Activated CD4-positive, alpha-beta T cell treated with anti-CD3 and anti-CD28 coated beads, Interleukin-2, amount 10 ng/mL, durations not matched to agents 24 days and 14 days (primary cell): ENCODE results near the gene CA12. TPM values are rescaled to one million over a fixed set of nuclear protein-coding genes. Genes with fewer than 3 reads are reported as not detected.

Experiments used
- DNase-seq: peaks from one replicate; pipeline ENCODE4 v3.0.0; 2022
- H3K27ac Mint-ChIP-seq: one replicate; pipeline ENCODE4 v1.8.0; 2022; ENCODE audit warnings: mild to moderate bottlenecking, mixed read lengths
- H3K27me3 Mint-ChIP-seq: one replicate; pipeline ENCODE4 v1.8.0; 2022; ENCODE audit warnings: mixed read lengths
- H3K36me3 Mint-ChIP-seq: one replicate; pipeline ENCODE4 v1.8.0; 2022; ENCODE audit warnings: low read depth, mild to moderate bottlenecking, mixed read lengths
- H3K4me1 Mint-ChIP-seq: one replicate; pipeline ENCODE4 v1.8.0; 2021; ENCODE audit warnings: mixed read lengths
- H3K4me3 Mint-ChIP-seq: one replicate; pipeline ENCODE4 v1.8.0; 2022; ENCODE audit warnings: mild to moderate bottlenecking, moderate library complexity, mixed read lengths
- H3K9me3 Mint-ChIP-seq: one replicate; pipeline ENCODE4 v1.8.0; 2021; ENCODE audit warnings: mixed read lengths
- intact Hi-C: fragments of 100-400 bp; cut with micrococcal nuclease; formaldehyde crosslinking; loops from one replicate; pipeline ENCODE4 v1.15.1; 2023
- total RNA-seq: library from RNA; stranded (reverse); gene quantifications from 2 replicates; pipeline ENCODE4 v1.2.3, GENCODE V29; 2022

The CA12 gene
- total RNA-seq, 1 donor from 2014 or later, result 0.63 TPM

DNA sequence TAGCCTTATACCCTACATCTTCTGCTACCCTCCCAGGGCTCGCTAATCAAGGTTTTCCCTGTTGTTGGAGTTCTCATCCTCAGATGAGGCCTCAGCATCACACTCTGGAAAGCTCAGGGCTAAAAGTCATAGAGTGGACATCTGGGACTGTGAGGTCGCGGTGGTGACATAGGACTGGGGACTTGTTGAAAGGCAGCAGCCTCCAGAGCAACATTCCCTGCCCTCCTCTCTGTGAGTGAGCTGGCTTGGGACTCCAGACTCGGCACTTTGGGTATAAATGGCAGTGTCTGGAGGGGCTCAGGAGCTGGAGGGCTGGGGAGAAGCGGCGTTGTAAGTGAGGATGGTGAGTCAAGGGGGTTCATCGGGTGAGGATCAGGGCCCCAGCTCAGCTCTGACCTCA, 2.7 kb downstream of the CA12 start:
- DNase-seq, result no peak
- Mint-ChIP-seq H3K36me3 (no peaks in the 10 kb centered on the region), H3K27ac (no peak overlapping the region), H3K4me1 (peaks cover 51% of the 10 kb centered on the region), H3K9me3 (no peaks in the 10 kb centered on the region), H3K4me3 (no peak overlapping the region), H3K27me3 (peaks cover 49% of the 10 kb centered on the region)
- intact Hi-C loops, result no loop called here

DNA sequence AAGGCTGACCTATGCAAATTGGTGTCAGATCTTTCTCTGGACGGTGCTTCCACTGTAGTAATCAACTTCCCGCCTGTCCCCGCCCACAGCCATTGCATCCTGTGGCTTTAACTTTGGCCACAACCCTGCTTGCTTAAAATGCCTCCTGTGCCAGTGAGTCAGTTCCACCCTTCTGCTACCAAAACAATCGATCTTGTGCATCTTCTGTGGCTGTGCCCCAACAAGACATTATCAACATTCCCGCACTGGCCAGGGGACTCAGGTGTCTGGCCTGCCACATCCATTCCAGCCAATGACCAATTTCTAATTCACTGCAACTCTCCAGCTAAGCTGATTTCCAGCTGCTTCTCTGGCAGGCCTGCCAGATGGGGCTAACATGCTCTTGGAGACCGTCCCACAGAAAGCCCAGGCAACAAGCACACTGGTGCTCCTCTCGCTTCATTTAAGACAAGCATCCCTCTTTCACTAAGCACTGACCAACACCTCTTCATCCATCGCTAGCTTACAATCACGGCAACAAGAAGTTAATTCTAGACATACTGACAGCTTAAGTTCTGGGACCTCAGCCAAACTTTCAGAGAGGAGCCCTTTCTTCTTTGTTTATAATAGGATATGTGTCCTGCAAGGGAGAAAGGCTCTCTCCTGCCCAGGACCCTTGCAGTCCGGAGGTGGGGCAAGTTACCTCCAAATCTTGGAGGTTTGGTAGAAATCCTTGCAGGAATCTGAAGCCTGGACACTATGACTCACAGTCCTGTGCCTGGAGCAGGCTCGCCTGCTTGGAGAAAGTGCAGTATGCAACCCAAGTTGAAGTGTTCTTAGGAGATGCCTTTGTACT, 6.7 kb downstream of the CA12 start:
- DNase-seq, result peak; percentile 74
- Mint-ChIP-seq H3K4me3 (peak overlapping the region; percentile 59), H3K27ac (peak overlapping the region; percentile 75), H3K9me3 (no peaks in the 10 kb centered on the region), H3K4me1 (peaks cover 50% of the 10 kb centered on the region), H3K36me3 (no peaks in the 10 kb centered on the region), H3K27me3 (peaks cover 14% of the 10 kb centered on the region)
- intact Hi-C loops, result loop anchor here (2.0 to 5.0 kb wide), 2 partner anchors 26 to 183 kb away; no protein-coding TSS in a partner anchor

DNA sequence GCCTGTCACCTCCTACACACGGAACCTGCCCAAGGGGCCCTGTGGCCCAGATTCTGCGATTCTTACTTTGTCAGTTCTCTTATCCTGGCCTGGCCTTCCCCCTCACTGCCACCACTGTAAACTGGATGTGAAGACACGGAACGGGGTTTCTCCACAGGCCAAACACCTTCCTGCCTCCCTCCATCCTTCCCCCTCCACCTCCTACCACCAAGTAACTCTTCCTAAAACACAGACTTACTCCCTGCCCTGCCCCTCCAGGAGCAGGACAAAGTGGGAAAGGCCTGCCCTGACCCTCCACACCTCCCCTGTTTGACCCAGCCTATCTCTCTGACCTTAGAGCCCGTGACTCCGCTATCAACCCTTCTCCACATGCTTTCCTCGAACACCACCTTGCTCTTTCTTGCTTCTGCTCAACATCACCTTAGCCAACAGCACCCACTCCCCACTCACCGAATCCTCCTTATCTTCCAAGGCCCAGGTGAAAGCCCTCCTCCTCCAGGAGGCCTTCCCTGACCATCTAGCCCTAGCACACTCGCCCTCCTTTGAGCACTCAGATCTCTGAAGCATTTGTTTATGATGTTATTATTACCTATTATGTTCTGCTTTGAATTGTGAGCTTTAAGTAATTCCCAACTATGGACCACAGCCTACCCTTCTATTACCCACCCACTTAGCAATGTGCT, 7.6 kb downstream of the CA12 start:
- H3K9me3 Mint-ChIP-seq, result no peaks in the 10 kb centered on the region
- no peaks in the 10 kb centered on the region for H3K36me3 Mint-ChIP-seq
- DNase-seq, result no peak
- H3K27me3 Mint-ChIP-seq, result peaks cover 8% of the 10 kb centered on the region
- intact Hi-C loops, result loop anchor here (2.0 to 5.0 kb wide), 2 partner anchors 27 to 182 kb away; no protein-coding TSS in a partner anchor
- peak overlapping the region; percentile 75 for H3K27ac Mint-ChIP-seq
- H3K4me3 Mint-ChIP-seq, result peak overlapping the region; percentile 59
- H3K4me1 Mint-ChIP-seq, result peaks cover 55% of the 10 kb centered on the region

DNA sequence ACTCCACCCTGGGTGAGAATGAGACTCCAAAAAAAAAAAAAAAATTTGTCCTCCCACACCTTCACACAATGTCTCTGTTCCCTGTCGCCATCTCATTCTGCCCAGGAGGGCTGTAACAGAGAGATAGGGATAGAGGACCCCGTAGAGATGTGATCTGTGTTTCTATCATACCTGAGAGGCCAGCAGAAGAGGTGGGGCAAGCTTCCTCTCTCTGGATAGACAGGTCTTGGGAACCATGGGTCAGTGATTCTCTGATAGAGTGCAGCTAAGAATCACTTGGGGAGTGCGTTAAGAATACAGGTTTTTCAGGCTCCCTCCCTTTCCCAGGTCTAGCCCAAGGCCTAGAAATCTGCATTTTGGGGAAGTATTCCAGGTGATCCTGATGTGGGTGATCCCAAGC, 8.3 kb downstream of the CA12 start:
- intact Hi-C loops, result loop anchor here (5.0 kb wide), 1 partner anchor 181 kb away; no protein-coding TSS in a partner anchor
- Mint-ChIP-seq H3K4me3 (no peak overlapping the region), H3K36me3 (no peaks in the 10 kb centered on the region), H3K9me3 (no peaks in the 10 kb centered on the region), H3K27ac (peak overlapping the region; percentile 11), H3K4me1 (peaks cover 55% of the 10 kb centered on the region), H3K27me3 (peaks cover 2% of the 10 kb centered on the region)
- no peak for DNase-seq

GRCh38 chr15:63372753-63373152, 8.9 kb downstream of the CA12 start:
- no peaks in the 10 kb centered on the region for H3K36me3 Mint-ChIP-seq

GRCh38 chr15:63372018-63372705, 9.5 kb downstream of the CA12 start:
- H3K4me1 Mint-ChIP-seq, result peaks cover 55% of the 10 kb centered on the region
- intact Hi-C loops, result loop anchor here (5.0 kb wide), 1 partner anchor 180 kb away; no protein-coding TSS in a partner anchor

More at GRCh38 chr15:63372753-63373152, 8.9 kb downstream of the CA12 start:
- intact Hi-C loops, result loop anchor here (5.0 kb wide), 1 partner anchor 180 kb away; no protein-coding TSS in a partner anchor
- Mint-ChIP-seq H3K9me3 (no peaks in the 10 kb centered on the region), H3K4me3 (no peak overlapping the region), H3K4me1 (peaks cover 55% of the 10 kb centered on the region), H3K27me3 (peaks cover 2% of the 10 kb centered on the region), H3K27ac (no peak overlapping the region)
- no peak for DNase-seq

GRCh38 chr15:63371297-63371918, 10.2 kb downstream of the CA12 start:
- DNase-seq, result no peak
- H3K4me3 Mint-ChIP-seq, result no peak overlapping the region

More at GRCh38 chr15:63372018-63372705, 9.5 kb downstream of the CA12 start:
- DNase-seq, result no peak
- Mint-ChIP-seq H3K27ac (peak overlapping the region; percentile 84), H3K9me3 (no peaks in the 10 kb centered on the region), H3K27me3 (peaks cover 2% of the 10 kb centered on the region), H3K36me3 (no peaks in the 10 kb centered on the region), H3K4me3 (no peak overlapping the region)

GRCh38 chr15:63370764-63371163, 10.9 kb downstream of the CA12 start:
- intact Hi-C loops, result loop anchor here (5.0 kb wide), 1 partner anchor 178 kb away; no protein-coding TSS in a partner anchor
- Mint-ChIP-seq H3K36me3 (no peaks in the 10 kb centered on the region), H3K9me3 (no peaks in the 10 kb centered on the region), H3K27ac (no peak overlapping the region), H3K4me3 (no peak overlapping the region), H3K4me1 (peaks cover 46% of the 10 kb centered on the region), H3K27me3 (no peaks in the 10 kb centered on the region)
- DNase-seq, result no peak

More at GRCh38 chr15:63371297-63371918, 10.2 kb downstream of the CA12 start:
- Mint-ChIP-seq H3K9me3 (no peaks in the 10 kb centered on the region), H3K36me3 (no peaks in the 10 kb centered on the region), H3K27me3 (no peaks in the 10 kb centered on the region), H3K4me1 (peaks cover 51% of the 10 kb centered on the region), H3K27ac (peak overlapping the region; percentile 84)
- intact Hi-C loops, result loop anchor here (5.0 kb wide), 1 partner anchor 179 kb away; no protein-coding TSS in a partner anchor

DNA sequence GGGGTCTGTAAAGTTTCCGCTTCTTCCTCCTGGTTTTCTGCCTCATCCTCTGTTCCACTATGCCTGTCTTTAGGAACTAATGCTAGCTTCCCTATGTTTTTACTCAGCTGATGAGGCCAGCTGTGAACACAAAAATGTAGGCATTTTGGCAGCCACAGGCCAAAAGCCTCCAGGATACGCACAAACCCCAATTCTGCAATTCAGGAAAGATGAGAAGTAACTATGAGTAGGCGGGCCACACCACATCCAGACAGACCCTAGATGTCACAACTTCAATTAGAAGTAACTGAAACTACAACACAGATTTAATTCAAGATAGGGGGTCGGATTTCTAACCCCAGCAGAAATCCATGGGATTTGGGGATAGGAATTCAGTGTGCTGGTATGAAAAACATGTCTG, 11.9 kb downstream of the CA12 start:
- Mint-ChIP-seq H3K9me3 (no peaks in the 10 kb centered on the region), H3K36me3 (no peaks in the 10 kb centered on the region), H3K27me3 (peaks cover 4% of the 10 kb centered on the region), H3K4me3 (no peak overlapping the region), H3K4me1 (peaks cover 37% of the 10 kb centered on the region), H3K27ac (no peak overlapping the region)
- no peak for DNase-seq
- intact Hi-C loops, result loop anchor here (5.0 kb wide), 1 partner anchor 177 kb away; no protein-coding TSS in a partner anchor

DNA sequence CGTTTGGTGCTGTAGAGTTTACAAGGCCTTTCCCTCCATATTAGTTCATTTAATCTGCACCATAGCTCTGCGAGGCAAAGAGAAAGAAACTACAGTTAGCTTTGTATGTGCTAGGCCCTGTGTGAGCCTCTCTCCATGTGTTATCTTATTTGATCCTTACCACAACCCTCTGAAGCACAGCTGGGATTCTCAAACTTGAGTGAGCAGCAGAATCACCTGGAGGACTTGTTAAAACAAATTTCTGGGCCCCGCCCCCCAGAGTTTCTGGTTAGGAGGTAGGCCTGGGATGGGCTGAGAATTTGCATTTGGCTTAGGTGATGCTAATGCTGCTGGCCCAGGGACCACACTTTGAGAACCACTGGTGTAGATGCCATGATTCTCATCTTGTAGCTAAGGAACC, 12.3 kb downstream of the CA12 start:
- intact Hi-C loops, result no loop called here
- Mint-ChIP-seq H3K4me3 (no peak overlapping the region), H3K4me1 (peaks cover 32% of the 10 kb centered on the region), H3K27me3 (peaks cover 6% of the 10 kb centered on the region), H3K27ac (no peak overlapping the region), H3K36me3 (no peaks in the 10 kb centered on the region), H3K9me3 (no peaks in the 10 kb centered on the region)
- no peak for DNase-seq

GRCh38 chr15:63368503-63368902, 13.1 kb downstream of the CA12 start:
- H3K27ac Mint-ChIP-seq, result no peak overlapping the region
- no peak overlapping the region for H3K4me3 Mint-ChIP-seq
- peaks cover 6% of the 10 kb centered on the region for H3K27me3 Mint-ChIP-seq
- peaks cover 26% of the 10 kb centered on the region for H3K4me1 Mint-ChIP-seq
- H3K9me3 Mint-ChIP-seq, result no peaks in the 10 kb centered on the region
- no peak for DNase-seq
- intact Hi-C loops, result no loop called here
- no peaks in the 10 kb centered on the region for H3K36me3 Mint-ChIP-seq

DNA sequence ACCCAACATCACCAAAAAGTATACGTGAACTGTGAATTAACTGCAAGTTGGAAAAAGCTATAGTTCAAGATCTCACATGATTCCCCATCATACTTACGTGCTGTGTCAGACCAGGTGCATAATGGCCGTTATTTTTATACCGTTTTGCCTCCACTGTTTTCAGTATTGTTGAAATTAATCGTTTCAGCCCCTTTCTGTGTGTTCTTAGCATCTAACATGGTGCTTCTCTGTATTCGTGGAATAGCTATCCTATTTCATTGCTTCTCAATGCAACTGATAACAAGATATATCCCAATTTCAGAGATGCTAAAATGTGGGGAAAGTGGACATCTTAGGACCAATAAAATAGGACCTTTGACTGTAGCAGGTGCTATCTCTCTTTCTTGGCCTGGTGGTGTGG, 13.7 kb downstream of the CA12 start:
- no peaks in the 10 kb centered on the region for H3K36me3 Mint-ChIP-seq
- H3K9me3 Mint-ChIP-seq, result no peaks in the 10 kb centered on the region
- peaks cover 24% of the 10 kb centered on the region for H3K4me1 Mint-ChIP-seq
- H3K27me3 Mint-ChIP-seq, result peaks cover 6% of the 10 kb centered on the region
- intact Hi-C loops, result no loop called here
- no peak overlapping the region for H3K27ac Mint-ChIP-seq
- no peak for DNase-seq
- no peak overlapping the region for H3K4me3 Mint-ChIP-seq

DNA sequence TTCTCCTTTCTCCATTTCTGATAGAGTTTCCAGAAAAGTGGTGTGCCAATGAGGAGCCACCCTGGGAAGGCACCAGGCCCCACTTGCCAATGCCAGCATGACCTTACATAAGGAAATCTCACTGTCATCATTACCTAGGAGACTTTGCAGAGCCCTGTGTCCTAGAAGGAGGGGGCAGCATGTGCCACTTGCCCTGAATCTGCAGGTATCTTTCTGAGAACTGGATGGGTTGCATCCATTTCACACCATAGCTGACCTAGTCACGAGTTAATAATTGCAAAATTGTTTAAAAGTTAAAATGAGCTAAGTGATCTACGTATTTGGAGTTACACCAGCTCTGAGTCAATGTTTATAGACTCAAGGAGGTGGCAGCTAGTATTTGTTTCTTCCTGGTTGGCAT, 14.3 kb downstream of the CA12 start:
- H3K9me3 Mint-ChIP-seq, result no peaks in the 10 kb centered on the region
- H3K36me3 Mint-ChIP-seq, result no peaks in the 10 kb centered on the region
- H3K4me1 Mint-ChIP-seq, result peaks cover 20% of the 10 kb centered on the region
- H3K4me3 Mint-ChIP-seq, result no peak overlapping the region
- no peak overlapping the region for H3K27ac Mint-ChIP-seq
- DNase-seq, result no peak
- H3K27me3 Mint-ChIP-seq, result peaks cover 6% of the 10 kb centered on the region
- intact Hi-C loops, result no loop called here
